Stimulated activated naive CD4-positive, alpha-beta T cell treated with Interleukin-2 at 50 U/mL for 16 hours (primary cell): ENCODE measurements around the gene DLG4.
A peak's percentile ranks its signal among the peaks of the same experiment; 100 is the strongest.

Source experiments
- DNase-seq: peaks from one replicate; lab custom pipeline; 2025; lab: John Stamatoyannopoulos, UW

Gene DLG4

GRCh38 chr17:7214300-7215135, 5.1 kb downstream of the DLG4 start:
- DNase-seq, result peak; percentile 99

DNA sequence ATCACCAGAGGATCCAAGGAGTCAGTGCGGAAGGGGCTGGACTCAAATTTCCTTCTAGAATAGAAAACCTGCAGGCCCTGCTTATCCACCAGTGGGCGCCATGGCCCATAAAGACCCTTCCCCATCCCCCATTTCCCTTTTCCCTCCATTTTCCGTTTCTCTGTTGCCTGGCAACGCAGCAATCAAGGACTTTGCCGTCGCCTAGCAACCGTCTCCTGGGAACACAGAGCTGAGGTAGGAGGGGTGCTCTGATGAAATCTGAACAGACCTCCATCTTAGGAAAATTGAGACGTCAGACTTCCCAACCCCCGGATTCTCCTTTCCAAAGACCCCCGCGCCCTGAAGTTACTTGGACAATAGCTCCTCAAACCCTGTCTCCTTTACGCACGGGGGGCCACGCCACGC, 5.7 kb downstream of the DLG4 start:
- DNase-seq, result peak; percentile 70

GRCh38 chr17:7211491-7212273, 8.0 kb downstream of the DLG4 start:
- DNase-seq, result no peak

GRCh38 chr17:7208754-7209460, 10.7 kb downstream of the DLG4 start:
- no peak for DNase-seq

- no peak for DNase-seq
Measured at GRCh38 chr17:7208027-7208571, 11.5 kb downstream of the DLG4 start.

- no peak for DNase-seq
Measured at GRCh38 chr17:7207120-7208001, 12.3 kb downstream of the DLG4 start.

DNA sequence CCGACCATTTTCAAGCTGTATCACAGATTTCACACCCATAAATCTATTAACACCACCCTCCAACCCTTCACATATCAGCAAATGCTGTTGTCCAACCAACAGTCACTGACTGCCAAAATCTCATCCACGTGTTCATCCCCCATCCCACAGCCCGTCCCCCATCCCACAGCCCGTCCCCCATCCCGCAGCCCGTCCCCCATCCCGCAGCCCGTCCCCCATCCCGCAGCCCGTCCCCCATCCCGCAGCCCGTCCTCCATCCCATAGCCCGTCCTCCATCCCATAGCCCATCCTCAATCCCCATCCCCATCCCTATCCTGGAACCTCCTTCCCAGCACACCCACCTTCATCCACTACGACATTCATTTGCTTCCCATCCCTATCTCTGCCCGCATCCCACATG, 14.1 kb downstream of the DLG4 start:
- DNase-seq, result no peak

DNA sequence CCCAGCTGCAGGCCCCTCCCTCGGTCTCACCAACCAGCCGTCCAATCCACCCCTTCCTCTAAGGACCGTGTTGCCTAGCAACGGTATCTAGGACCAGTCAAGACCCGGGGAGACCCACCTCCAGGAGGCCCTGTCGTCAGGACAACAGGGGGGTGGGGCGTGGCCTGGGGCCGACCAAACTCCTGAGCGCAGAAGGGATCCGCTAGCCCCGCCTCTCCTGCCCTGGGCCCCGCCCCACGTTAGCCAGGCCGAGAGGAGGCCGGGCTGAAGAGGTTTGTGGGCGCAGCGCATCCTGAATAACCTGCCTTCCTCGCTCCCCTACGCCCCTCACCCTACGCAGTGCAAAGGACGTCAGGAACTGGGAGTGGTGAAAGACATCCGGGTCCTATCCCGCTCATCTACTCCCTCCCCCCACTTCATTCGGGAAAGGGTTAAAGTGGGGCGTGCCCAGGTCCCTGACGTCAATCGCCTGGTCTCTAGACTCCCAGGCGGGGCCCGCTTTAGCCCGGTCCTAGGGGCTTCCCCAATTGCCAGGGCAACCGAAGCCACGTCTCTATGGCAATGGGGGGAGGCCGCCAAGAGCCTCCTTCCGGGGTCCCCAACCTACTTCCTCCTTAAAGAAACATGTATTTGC, 14.7 kb downstream of the DLG4 start:
- peak; percentile 91 for DNase-seq

DNA sequence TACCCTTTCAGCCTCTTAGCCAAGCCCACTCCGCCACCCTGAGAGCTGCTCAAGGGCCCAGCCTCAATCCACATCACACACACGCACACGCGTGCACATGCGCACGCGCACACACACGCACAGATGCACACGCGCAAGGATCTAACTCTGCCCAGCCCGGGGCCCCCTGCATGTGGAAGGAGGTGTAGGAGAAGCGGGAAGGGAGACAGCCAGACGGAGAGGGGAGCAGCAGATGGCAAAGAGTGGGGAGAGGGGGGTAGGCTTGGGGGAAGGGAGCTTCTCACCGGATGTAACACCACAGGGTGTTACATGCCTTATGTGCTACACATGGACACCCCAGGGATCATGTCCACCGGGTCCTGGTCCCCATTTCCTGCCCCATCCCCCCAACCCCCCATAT, 15.3 kb downstream of the DLG4 start:
- no peak for DNase-seq

- DNase-seq, result no peak
Measured at GRCh38 chr17:7203391-7203790, 16.2 kb downstream of the DLG4 start.

DNA sequence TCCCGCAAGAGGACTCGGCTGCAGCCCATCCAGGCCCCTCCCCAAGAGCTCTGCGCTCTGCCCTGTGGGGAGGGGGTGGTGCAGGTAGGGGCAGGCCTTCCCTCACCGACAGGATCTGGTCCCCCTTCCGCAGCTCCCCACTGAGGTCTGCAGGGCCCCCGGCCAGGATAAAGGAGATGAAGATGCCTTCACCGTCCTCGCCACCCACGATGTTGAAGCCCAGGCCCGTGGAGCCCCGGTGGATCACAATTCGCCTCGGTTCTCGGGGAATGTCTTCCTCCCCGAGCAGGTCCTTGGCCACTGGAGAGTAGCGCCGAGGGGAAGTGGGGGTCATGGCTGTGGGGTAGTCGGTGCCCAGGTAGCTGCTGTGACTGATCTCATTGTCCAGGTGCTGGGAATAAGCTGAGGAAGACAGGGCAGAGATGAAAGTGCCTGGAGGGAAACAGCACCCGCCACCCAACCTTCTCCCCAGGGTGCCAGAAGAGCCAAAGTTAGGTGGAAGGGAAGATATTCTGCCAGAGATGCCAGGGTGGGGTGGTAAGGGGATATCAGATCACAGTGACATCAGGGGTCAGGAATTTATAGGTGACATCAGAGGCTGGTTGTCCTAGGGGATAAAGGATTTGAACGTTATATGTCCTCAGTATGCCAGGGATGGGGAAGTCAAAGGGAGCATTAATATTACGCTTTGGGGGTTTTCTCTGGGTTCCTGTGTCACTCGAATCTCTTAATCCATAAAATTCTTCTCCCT, 22.8 kb downstream of the DLG4 start:
- DNase-seq, result no peak

DNA sequence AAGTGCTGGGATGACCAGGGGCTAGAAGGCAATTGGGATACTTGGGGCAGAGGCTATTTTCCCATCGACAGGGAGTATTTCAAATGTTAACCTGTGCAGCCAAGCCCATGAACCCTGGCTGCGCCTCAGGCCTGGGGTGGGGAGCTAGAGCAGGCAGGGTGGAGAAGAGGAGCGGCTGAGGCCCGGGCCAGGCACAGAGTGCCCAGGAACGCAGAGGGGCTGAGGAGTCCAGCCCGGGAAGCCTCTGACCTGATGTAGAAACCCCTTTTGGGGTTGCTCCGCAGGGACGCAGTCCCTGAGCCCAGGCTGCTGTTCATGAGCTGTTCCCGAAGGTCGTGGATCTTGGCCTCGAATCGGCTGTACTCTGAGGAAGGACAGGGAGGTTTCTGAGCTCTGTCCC, 23.7 kb downstream of the DLG4 start:
- no peak for DNase-seq

DNA sequence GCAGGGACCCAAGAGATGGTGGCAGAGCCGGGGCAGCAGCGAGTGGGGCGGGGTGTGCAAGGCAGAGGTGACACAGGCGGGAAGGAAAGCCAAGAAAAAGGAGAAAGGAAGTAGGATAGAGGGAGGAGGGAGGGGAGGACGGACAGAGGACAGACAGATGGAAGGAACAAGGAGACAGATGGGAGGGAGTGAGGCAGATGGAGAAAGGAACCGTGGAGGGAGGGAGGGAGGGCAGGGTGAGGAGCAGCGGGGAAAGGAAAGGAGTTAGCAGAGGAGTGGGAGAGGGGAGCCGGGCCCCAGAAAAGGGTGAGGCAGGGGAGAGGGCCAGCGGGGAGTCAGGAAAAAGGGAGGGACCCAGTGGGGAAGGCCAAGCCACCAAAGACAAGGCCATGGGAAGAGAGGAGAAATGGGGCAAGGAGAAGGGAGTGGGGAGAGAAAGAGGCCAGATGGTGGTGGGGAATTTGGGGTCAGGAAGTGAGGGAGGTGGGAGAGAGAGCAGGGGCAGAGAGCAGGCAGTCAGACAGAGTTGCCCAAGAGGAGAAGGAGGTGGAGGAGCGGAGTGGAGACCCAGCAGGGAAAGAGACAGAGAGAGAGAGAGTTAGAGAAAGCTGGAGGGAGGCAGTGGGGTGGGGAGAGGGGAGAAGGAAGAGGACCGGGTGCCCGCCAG, 27.2 kb downstream of the DLG4 start:
- DNase-seq, result no peak

- no peak for DNase-seq
Measured at GRCh38 chr17:7191571-7192270, 27.9 kb downstream of the DLG4 start.

- no peak for DNase-seq
Measured at GRCh38 chr17:7191069-7191468, 28.6 kb downstream of the DLG4 start.

DNA sequence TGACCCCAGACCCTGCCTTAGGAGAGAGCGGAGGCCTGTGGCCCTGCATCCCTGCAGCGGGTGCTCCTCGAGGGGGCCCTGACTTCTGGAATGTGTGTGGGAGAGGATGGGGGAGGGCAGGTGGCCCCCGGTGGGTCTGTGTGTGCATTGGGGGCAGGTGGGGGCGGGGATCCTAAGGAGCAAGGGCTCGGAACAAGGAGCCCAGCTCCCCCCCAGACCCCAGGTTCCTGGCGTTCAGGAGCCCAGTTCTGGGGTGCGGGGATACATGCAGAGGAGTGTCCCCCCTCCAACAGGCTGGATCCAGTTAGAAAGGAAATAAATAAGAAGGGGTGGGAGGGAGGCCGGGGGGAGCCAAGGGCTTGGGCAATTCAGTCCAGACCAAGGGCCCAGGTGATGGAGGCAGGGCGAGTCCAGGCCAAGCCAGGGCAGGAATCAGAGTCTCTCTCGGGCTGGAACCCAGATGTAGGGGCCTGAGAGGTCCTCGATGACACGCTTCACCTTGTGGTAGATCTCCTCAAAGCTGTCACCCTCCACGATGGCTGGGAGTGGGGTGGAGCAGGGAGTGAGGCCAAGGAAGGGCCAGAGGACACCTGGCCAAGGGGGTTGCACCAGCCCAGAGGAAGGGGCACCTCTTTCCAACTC, 29.2 kb downstream of the DLG4 start:
- DNase-seq, result no peak

DNA sequence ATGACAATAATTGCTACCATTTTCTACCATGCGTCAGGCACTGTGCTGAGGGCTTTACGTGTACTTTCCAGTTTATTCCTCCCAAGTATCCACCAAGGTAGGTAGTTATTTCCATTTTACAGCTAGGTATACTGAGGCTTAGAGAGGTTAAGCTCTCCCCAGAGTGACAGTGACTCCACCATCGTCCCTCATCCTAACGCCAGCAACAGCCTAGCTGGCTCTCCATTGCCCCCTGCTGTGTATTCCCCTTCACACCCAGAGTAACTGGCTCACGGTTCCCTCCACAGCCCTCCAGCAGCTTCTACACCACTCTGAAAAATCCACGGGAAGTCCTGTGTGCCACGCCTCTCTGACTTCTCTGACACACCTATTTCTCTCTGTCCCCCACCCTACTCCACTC, 33.4 kb downstream of the DLG4 start:
- DNase-seq, result no peak

DNA sequence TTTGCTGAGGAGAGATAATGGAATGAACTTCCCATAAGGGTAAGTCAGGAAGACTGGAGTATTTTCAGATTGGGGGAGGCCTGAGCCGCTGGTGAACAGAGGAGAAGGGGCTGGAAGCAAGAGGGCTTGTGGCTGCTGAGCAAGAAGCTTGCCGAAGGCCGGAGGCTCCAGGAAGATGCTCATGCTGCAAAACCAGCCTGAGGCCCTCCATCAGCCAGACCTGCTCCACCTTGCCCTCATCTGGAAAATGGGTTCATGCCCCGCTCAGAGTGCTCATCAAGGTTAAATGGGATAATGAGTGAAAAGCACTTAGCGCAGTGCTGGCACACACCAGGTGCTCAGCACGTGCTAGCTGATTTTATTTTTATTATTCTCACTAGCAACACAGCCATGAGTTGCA, 35.0 kb downstream of the DLG4 start:
- DNase-seq, result no peak

DNA sequence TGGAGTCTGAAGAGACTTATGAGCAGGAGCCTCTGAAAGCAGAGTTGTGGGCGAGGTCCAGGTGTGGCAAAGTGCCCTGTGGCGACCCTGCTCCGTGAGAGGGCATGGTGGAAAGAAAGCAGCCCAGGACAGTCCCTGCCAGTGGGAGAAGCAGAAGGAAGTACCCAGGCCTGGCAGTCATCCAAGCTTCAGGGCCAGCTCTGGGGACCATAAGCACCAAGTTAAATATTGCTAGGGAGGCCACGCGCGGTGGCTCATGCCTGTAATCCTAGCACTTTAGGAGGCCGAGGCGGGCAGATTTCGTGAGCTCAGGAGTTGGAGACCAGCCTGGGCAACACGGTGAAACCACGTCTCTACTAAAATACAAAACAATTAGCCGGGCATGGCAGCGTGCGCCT, 35.5 kb downstream of the DLG4 start:
- DNase-seq, result no peak
